Measurements from ENCODE around the gene C2CD4A.

The C2CD4A gene

DNA sequence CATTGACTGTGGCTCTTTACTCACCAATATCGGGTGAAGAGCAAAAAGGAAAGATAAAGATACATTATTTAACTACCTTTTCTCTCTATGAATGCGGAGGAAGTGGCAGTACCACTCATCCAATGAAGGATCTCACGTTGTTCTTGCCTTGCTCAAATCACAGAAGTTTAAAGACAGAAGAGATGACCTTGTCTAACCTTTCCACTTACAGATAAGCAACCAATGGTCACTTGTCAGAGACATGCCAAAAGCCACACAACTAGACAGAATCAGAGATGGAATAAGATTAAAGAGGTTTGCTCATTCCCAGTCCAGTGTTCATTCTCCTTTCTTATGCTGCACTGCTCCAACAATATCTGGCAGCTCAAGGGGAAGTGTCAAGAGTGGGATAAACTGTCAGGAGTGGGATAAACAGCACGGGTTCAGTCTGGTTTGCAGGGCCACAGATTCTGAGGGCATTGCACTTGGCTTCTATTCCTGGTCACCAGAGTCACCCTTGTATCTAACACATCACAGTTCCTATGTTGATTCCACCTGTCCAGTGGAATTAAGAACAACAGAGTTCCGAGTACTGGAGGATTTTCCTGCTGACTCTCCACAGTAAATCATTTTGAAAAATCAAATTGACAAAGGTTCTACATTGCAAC, 13.2 kb upstream of the C2CD4A start:
- no peak for TF ChIP-seq ZNF274 (IDR thresholded peaks at IDR 0.05; ENCODE audit: low read depth, low read length)
- no peak overlapping the region for H3K4me3 ChIP-seq (ENCODE audit: low read length)

DNA sequence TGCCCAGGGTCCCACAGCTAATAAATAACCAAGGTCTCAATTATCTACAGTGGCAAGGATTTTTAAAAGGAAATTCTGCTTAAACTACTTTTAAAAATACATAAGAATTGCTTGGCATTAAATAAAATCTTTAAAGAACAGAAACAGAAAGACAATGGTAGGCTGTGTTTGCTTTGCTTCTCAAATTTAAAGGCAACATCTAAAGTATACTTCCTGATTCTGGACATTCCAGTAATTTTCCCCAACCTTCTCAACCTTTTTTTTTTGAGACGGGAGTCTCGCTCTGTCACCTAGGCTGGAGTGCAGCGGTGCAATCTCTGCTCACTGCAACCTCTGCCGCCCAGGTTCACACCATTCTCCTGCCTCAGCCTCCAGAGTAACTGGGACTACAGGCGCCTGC, 11.8 kb upstream of the C2CD4A start:
- H3K4me3 ChIP-seq (ENCODE audit: low read length), result no peak overlapping the region
- no peak for TF ChIP-seq ZNF274 (IDR thresholded peaks at IDR 0.05; ENCODE audit: low read depth, low read length)

DNA sequence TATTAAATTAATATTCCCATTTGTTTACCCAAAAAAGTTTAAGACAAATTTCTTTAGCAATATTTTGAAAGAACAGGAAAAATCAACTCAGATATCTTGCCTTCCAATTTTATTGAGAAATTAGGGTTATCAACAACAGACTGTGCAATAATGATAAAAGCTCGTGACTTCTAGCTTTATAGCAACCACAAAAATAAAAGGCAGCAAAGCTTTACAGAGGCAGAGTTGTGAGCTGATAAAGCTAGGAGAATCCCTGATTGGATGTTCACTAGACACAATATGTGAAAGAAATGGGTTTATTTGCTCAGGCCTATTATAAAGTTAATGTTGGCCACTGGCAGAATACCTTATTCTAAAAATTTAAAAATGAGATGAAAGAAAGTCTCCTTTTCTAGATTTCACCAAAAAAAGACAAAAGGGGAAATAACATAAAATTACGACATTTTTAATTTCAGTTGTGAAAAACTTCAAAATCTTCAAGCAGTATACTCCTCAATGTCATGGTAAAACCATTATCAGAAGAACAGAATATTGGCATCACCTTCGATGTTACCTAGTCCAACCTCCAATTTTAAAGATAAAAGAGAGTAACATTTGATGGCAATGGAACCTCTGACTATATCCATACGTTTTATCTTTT, 9.3 kb upstream of the C2CD4A start:
- TF ChIP-seq ZNF274 (IDR thresholded peaks at IDR 0.05; ENCODE audit: low read depth, low read length), result no peak
- H3K4me3 ChIP-seq (ENCODE audit: low read length), result no peak overlapping the region

DNA sequence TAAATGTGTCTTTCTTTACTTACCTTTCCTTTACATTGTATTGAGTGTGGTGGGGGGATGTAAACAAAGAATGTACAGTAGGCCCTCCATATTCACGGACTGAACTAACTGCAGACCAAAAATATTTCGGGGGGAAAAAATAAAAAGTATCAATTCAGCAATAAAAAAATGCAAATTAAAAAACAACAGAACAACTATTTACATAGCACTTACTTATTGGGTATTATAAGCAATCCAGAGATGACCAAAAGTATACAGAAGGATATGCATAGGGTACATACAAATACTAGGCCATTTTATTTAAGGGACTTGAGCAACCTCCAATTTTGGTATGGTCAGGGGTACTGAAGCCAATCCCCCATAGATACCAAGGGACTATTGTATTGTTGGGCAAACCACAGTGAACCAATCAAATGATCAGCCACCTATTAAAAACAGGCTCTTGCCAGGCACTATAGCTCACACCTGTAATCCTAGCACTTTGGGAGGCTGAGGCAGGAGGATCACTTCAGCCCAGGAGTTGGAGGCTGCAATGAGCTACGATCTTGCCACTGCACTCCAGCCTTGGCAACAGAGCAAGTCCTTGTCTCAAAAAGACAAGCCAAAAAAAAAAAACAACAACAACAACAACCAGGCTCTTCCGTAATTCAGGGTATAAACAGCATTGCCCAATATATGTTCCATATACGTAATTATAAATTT, 8.3 kb upstream of the C2CD4A start:
- TF ChIP-seq ZNF274 (IDR thresholded peaks at IDR 0.05; ENCODE audit: low read depth, low read length), result no peak
- H3K4me3 ChIP-seq (ENCODE audit: low read length), result no peak overlapping the region

DNA sequence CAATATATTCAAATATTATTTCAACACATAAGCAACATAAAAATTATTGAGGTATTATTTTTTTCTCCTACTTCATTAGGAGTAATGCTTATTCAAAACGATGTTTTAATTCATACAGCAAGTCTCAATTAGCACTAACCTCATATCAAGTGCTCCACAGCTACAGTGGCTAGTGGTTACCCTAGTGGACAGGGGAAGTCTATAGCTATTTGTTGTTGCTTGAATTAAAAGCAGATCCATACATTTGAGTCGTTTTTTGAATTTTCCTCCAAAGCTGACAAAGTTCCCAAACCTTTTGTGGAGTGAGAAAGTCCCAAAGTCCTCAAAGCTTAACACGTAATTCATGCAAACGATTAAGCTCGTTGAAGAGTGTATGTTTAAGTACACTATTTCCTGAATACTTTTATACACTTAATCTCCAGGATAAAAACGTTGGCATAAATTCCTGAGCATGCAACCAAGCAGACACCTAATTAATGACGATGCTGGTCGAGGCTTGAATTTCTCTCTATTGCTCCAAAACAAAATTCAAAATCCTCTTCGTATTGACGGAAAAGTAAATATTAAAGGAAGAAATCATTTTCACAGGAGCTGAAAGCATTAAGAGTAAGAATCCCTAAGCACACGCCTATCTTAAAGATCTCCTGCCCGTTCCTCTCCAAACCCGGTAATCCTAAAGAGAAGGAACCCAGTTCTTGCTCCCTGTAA, 7.5 kb upstream of the C2CD4A start:
- H3K4me3 ChIP-seq (ENCODE audit: low read length), result peak overlapping the region; percentile 95
- TF ChIP-seq ZNF274 (IDR thresholded peaks at IDR 0.05; ENCODE audit: low read depth, low read length), result no peak

DNA sequence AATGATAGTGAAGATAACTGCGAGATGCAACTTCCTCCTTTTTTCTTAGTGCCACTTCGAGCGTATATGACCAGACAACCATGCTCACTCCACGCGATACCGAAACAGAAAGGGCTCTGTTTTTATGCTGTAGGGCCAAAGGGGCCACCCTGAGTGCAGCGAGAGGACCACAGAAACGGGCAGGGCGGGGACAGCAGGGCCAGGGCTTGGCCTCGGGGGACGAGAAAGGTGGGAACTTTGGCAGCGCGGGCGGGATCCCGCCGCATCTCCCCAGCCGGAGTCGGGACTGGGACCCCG, 7.0 kb upstream of the C2CD4A start:
- H3K4me3 ChIP-seq (ENCODE audit: low read length), result peak overlapping the region; percentile 95
- TF ChIP-seq ZNF274 (IDR thresholded peaks at IDR 0.05; ENCODE audit: low read depth, low read length), result no peak

DNA sequence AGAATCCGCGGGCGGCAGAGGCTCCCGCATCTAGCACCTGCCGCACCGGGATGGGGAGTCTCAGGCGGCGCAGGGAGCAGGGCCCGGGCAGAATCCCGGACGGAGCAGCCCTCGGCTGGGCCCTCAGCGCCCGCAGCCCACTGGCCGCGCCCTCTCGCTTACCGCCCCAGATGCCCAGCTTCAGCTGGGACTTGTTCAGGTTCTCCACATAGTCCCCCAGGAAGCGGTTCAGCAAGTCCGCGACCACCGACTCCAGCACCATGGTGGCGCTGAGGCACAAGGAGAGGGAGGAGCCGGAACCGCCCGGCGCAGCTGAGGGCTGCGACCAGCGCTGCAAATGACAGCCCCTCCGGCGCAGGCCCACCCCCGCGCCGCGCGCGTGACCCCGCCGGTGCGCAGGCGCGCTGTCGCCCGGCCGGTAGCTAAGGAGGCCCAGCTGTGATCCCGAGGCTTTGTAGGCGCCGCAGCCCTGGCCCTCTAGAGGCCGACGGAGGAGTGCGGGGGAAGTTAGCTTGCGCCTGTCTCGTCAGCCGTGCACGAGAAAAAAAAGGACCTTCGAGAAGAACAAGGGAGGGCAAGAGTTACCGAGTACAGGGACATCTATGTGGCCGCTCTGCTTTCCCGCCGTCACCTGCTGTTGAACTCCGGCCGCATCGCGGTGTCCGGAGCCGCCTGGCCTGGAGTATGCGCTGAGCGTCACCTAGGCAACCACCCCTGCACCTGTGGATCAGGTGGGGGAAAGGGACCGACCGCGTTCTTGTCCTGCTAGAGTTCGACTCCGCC, 6.5 kb upstream of the C2CD4A start, which contains the start of gene VPS13C:
Gene VPS13C, minus strand, starts transcription at position 335 of the 783 bp plus-strand sequence. Its CDS starts 73 bp downstream, at position 262.
- H3K4me3 ChIP-seq (ENCODE audit: low read length), result peak within 1 kb of the TSS; percentile 95
- no peak for TF ChIP-seq ZNF274 (IDR thresholded peaks at IDR 0.05; ENCODE audit: low read depth, low read length)

DNA sequence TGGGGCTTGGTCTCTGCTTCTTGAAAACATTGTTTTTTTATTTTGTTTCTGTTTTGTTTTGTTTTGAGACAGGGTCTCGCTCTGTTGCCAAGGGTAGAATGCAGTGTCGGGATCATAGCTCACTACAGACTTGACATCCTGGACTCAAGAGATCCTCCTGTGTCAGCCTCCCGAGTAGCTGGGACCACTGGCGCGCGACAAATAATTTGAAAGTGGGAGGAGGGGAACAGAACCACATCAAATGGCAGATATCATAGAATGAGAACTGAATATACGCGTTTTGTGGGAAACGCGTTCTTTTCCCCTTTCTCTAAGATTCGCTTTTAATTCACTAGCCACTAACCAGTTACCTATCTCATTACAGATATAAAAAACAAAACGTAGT, 5.9 kb upstream of the C2CD4A start:
- no peak for TF ChIP-seq ZNF274 (IDR thresholded peaks at IDR 0.05; ENCODE audit: low read depth, low read length)
- peak overlapping the region; percentile 72; the same call in 1 of the 2 replicates for H3K4me3 ChIP-seq (ENCODE audit: low read length)

DNA sequence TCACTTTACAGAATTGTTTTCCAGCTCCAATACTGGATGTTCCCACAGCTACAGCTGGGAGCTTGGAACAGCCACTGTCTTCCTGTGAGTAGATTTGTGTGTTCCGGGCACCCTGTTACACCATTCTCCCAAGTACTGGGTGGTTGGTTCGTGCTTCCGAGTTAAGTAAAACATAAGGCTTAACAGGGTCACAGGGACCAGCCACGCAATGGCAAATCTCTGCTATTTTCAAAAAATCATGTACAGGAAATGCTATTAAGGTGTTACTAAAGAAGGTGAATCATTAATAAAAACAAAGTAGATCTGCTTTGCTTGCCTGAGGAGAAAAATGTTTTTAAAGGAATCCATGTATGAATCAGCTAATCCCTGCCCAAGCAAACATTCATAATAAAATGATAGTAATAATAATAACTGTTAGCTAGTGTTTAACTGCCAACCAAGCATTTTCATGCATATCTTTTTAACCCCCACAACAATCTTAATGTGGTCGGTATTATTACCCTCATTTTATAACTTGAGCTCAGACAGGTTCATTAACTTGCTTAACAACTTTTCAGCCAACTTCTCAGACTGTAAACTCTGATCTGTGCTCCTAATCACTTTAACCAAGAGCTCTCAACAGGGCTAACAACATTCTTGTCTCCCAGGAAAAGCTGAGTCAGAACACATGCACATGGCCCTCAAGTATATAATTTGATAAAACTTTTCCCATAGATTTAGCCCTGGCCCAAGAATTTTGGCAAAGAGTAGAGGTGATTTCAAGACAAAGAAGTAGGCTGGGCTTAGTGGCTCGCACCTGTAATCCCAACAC, 2.7 kb upstream of the C2CD4A start:
- H3K4me3 ChIP-seq (ENCODE audit: low read length), result no peak overlapping the region
- TF ChIP-seq ZNF274 (IDR thresholded peaks at IDR 0.05; ENCODE audit: low read depth, low read length), result no peak

DNA sequence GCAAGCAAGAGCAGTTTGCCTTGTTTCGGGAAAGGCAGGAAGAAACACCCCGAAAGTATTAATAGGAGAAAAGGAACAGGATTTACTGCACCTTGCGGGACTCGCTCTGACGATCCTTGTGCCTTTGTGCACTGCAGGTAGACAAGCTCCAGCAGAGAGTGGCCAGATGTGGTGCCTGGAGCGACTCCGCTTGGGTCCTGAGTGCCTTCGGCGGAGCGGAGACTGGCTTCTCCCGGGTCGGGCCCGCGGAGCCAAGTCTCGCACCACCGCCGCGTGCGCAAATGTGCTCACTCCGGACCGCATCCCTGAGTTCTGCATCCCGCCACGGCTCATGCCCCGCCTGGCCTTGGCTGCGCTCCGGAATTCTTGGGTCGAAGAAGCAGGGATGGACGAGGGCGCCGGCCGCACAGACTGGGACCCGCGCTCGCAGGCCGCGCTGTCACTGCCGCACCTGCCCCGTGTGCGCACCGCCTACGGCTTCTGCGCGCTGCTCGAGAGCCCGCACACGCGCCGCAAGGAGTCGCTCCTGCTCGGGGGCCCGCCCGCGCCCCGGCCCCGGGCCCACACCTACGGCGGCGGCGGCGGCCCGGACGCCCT, 769 bp downstream of the C2CD4A start:
- H3K4me3 ChIP-seq (ENCODE audit: low read length), result peak overlapping the region; percentile 20; the same call in 1 of the 2 replicates
- TF ChIP-seq ZNF274 (IDR thresholded peaks at IDR 0.05; ENCODE audit: low read depth, low read length), result no peak

DNA sequence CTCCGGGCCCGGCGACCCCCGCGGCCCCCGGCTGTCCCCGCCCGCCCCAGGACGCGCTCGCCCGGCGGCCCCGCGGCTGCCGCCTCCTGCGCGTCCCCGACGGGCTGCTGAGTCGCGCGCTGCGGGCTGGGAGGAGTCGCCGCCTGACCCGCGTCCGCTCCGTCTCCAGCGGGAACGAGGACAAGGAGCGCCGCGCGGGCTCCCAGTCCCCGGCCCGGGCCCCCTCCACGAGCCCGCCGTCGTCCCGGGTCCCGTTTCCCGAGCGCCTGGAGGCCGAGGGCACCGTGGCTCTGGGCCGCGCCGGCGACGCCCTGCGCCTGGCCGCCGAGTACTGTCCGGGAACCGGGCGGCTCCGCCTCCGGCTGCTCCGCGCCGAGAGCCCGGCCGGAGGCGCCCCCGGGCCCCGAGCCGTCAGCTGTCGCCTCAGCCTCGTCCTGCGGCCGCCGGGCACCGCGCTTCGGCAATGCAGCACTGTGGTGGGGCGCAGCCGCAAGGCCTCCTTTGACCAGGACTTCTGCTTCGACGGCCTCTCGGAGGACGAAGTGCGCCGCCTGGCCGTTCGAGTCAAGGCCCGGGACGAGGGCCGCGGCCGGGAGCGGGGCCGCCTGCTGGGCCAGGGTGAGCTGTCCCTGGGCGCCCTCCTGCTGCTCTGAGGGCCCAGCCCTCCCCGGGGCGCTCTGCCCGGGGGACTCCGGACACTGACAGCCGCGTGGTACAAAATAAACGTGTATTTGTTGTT, 1.5 kb downstream of the C2CD4A start:
- TF ChIP-seq ZNF274 (IDR thresholded peaks at IDR 0.05; ENCODE audit: low read depth, low read length), result no peak
- H3K4me3 ChIP-seq (ENCODE audit: low read length), result peak overlapping the region; percentile 38; the same call in 1 of the 2 replicates

DNA sequence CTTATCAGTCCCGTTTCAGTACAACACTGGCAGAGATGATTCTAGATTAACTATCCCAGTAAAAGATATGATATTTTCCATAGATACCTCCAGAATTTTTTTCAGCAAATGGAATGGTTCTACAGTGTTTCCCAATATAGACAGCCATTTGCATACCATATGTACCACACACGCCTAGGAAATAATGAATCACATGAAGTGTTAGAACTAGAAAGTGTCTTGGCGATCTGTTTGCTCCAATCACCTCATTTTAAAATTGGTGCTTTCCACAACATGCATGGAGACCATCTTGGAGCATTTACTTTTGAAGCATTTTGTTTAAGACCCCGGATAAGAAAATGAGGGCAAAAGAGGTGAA, 2.0 kb downstream of the C2CD4A start:
- peak overlapping the region; percentile 38; the same call in 1 of the 2 replicates for H3K4me3 ChIP-seq (ENCODE audit: low read length)

More for the DNA sequence above, 2.0 kb downstream of the C2CD4A start:
- no peak for TF ChIP-seq ZNF274 (IDR thresholded peaks at IDR 0.05; ENCODE audit: low read depth, low read length)

Measured in GM08714 (cell line).